Fibroblast of lung (primary cell): ENCODE data around the gene TLE2. TPM values are rescaled to one million over a fixed set of nuclear protein-coding genes. Genes with fewer than 3 reads are reported as not detected.

ENCODE experiments used
- DNase-seq, 2 donors: peaks; one replicate each; pipeline versions ENCODE4 v3.0.0 to v3.0.0-alpha.2; 2010; ENCODE audit warnings: low read depth in 2 of 2
- H2AFZ ChIP-seq: 2 replicates; pipeline ENCODE4 v1.5.1; 2012; ENCODE audit warnings: low read length, control low read depth, inconsistent platforms
- H3K27ac ChIP-seq: 2 replicates; pipeline ENCODE4 v1.5.1; 2011; ENCODE audit warnings: low read length, control low read depth; ENCODE audit not compliant: insufficient read depth
- H3K27me3 ChIP-seq: 2 replicates; pipeline ENCODE4 v1.5.1; 2011; ENCODE audit warnings: mild to moderate bottlenecking, low read length; ENCODE audit not compliant: control insufficient read depth, insufficient read depth
- H3K36me3 ChIP-seq: 2 replicates; pipeline ENCODE4 v1.5.1; 2011; ENCODE audit warnings: low read length; ENCODE audit not compliant: control insufficient read depth, insufficient read depth
- H3K4me1 ChIP-seq: 2 replicates; pipeline ENCODE4 v1.5.1; 2011; ENCODE audit warnings: low read length; ENCODE audit not compliant: control insufficient read depth, insufficient read depth; ENCODE audit errors: extremely low read depth
- H3K4me2 ChIP-seq: 2 replicates; pipeline ENCODE4 v1.5.1; 2011; ENCODE audit warnings: low read length, control low read depth; ENCODE audit not compliant: insufficient read depth; ENCODE audit errors: extremely low read depth
- H3K4me3 ChIP-seq, 4 experiments: fragments of 200-600 bp in 1 of 4; sonication (generic) in 1 of 4; replicated peaks in 1 of 4; 2 replicates each; pipeline ENCODE4 v1.5.1; 2011 to 2016; ENCODE audit warnings: low read length in 4 of 4, low read depth in 3 of 4, mild to moderate bottlenecking in 3 of 4, control low read depth in 2 of 4, inconsistent platforms in 1 of 4, mixed read lengths in 1 of 4; ENCODE audit not compliant: insufficient read depth in 1 of 4; ENCODE audit errors: control extremely low read depth in 1 of 4
- H3K79me2 ChIP-seq: 2 replicates; pipeline ENCODE4 v1.5.1; 2012; ENCODE audit warnings: mild to moderate bottlenecking, low read length, inconsistent platforms; ENCODE audit not compliant: control insufficient read depth, insufficient read depth
- H3K9ac ChIP-seq: 2 replicates; pipeline ENCODE4 v1.5.1; 2011; ENCODE audit warnings: mild to moderate bottlenecking, low read length, control low read depth; ENCODE audit not compliant: insufficient read depth
- H3K9me3 ChIP-seq: 2 replicates; pipeline ENCODE4 v1.5.1; 2012; ENCODE audit warnings: low read depth, low read length; ENCODE audit not compliant: control insufficient read depth, insufficient read depth
- H4K20me1 ChIP-seq: 2 replicates; pipeline ENCODE4 v1.5.1; 2011; ENCODE audit warnings: low read length; ENCODE audit not compliant: control insufficient read depth, insufficient read depth; ENCODE audit errors: extremely low read depth
- CTCF ChIP-seq, 2 donors: IDR thresholded peaks in 1 of 2; conservative IDR thresholded peaks in 1 of 2; 1 replicate in 1 of 2; 2 replicates in 1 of 2; pipeline ENCODE4 v1.5.1; 2011 to 2012; ENCODE audit warnings: low read length in 2 of 2, control low read depth in 1 of 2, inconsistent platforms in 1 of 2, low read depth in 1 of 2, mild to moderate bottlenecking in 1 of 2
- EZH2 ChIP-seq: IDR thresholded peaks from 2 replicates; pipeline ENCODE4 v1.5.1; 2012; ENCODE audit warnings: low read length, control low read depth, mild to moderate bottlenecking; ENCODE audit errors: missing control alignments
- polyA plus RNA-seq, 2 donors: library from polyadenylated mRNA; depleted of rRNA in 1 of 2; stranded (reverse) in 1 of 2; unstranded in 1 of 2; fragments of >200 nt; gene quantifications; 2 replicates each; pipeline ENCODE4 v1.2.1, GENCODE V29; 2011 to 2012; ENCODE audit warnings: missing spikeins in 1 of 2
- total RNA-seq: library from RNA; depleted of rRNA; stranded (reverse); fragments of >200 nt; gene quantifications from 2 replicates; pipeline ENCODE4 v1.2.1, GENCODE V29; 2014

The TLE2 gene
- total and polyA plus RNA-seq, 2 donors (not counting 1 experiment from before 2014, with no cell fraction given): 1.8 to 3.8 TPM

- H3K9ac ChIP-seq: no peak overlapping the region
- H3K9me3 ChIP-seq: no peaks in the 10 kb centered on the region
- TF ChIP-seq EZH2 (no peak), CTCF (conservative IDR thresholded peaks at IDR 0.05 in 1 of 2, IDR thresholded peaks at IDR 0.05 in 1 of 2; ENCODE audit: low read depth in 1 of 2, low read length in 2 of 2) (no peak)
- H4K20me1 ChIP-seq: no peaks in the 10 kb centered on the region
- H3K4me1 ChIP-seq: peaks cover 6% of the 10 kb centered on the region
- no peak overlapping the region for H3K27ac ChIP-seq
- peak overlapping the region; percentile 71 for H2AFZ ChIP-seq
- peak overlapping the region; percentile 53 to 72 (median 66) for H3K4me3 ChIP-seq
- no peaks in the 10 kb centered on the region for H3K36me3 ChIP-seq
- no peaks in the 10 kb centered on the region for H3K79me2 ChIP-seq
- DNase-seq: no peak
- no peaks in the 10 kb centered on the region for H3K27me3 ChIP-seq
- H3K4me2 ChIP-seq: peak overlapping the region; percentile 89
These were observed 52.5 kb downstream of the TLE2 start for GRCh38 chr19:2976609-2977000.

DNA sequence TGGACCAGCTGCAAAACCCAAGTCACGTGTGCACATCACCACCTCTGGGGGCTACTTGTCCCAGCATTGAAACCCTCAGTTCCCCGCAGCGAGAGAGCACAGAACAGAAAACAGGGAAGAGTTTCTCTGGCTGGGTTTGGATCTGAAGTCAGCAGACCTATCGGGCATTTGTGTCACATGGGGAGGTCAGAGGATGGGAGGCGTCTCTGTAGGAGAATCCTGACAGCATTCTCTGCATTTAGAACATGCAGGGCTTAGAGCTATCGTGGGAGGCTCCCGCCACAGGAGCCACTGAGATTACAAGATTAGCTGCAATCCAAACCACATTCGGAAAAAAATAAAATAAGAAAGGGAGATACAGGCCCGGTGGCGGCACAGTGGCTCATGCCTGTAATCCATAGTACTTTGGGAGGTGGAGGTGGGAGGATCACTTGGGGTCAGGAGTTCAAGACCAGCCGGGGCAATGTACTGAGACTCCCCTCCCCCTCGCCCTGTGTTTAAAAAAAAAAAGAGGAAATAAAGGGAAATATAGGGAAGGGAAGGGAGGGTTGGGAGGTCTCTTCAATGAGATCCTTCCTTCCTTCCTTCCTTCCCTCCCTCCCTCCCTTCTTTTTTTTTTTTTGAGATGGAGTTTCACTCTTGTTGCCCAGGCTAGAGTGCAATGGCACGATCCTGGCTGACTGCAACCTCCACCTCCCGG is 54.6 kb downstream of the TLE2 start:
- Histone ChIP-seq H3K27ac (no peak overlapping the region), H3K4me2 (no peak overlapping the region), H3K4me1 (peaks cover 6% of the 10 kb centered on the region), H3K4me3 (no peak overlapping the region), H2AFZ (no peak overlapping the region), H3K27me3 (no peaks in the 10 kb centered on the region), H3K9ac (no peak overlapping the region), H4K20me1 (no peaks in the 10 kb centered on the region), H3K79me2 (no peaks in the 10 kb centered on the region), H3K9me3 (no peaks in the 10 kb centered on the region), H3K36me3 (no peaks in the 10 kb centered on the region)
- TF ChIP-seq EZH2 (no peak), CTCF (conservative IDR thresholded peaks at IDR 0.05 in 1 of 2, IDR thresholded peaks at IDR 0.05 in 1 of 2; ENCODE audit: low read depth in 1 of 2, low read length in 2 of 2) (no peak)
- peak in 1 of 2 donors; percentile 14 for DNase-seq

GRCh38 chr19:2973229-2973628 is 55.9 kb downstream of the TLE2 start:
- Histone ChIP-seq H3K36me3 (no peaks in the 10 kb centered on the region), H3K4me2 (no peak overlapping the region), H3K27ac (no peak overlapping the region), H3K4me3 (no peak overlapping the region), H3K27me3 (no peaks in the 10 kb centered on the region), H3K9ac (no peak overlapping the region), H2AFZ (no peak overlapping the region), H3K4me1 (peaks cover 6% of the 10 kb centered on the region), H3K79me2 (no peaks in the 10 kb centered on the region), H3K9me3 (no peaks in the 10 kb centered on the region), H4K20me1 (no peaks in the 10 kb centered on the region)
- DNase-seq: no peak
- TF ChIP-seq CTCF (conservative IDR thresholded peaks at IDR 0.05 in 1 of 2, IDR thresholded peaks at IDR 0.05 in 1 of 2; ENCODE audit: low read depth in 1 of 2, low read length in 2 of 2): no peak
- no peak for TF ChIP-seq EZH2
